ENCODE measurements around the gene WNT9B. TPM values are rescaled to one million over a fixed set of nuclear protein-coding genes. Genes with fewer than 3 reads are reported as not detected.

Gene WNT9B
- total RNA-seq, 1 experiment from 2014 or later, result not detected

DNA sequence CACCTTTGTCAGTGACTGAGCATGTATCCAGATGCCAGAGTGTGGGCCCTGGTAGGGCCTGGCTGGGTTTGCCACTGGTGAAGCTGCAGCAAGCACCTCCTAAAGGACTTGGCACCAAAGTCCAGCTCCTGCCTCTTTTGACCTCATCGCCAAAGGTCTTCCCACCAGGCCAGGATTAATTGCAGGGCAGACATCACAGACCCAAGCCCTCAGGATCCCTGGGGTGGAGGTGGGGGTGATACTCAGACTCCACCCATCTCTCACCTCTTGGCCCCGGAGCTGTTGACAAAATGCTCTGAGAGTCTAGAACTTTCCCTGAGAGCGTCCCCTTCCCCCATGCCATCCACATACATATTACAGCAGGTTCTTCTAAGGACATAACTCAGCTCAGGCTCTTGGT, 37.5 kb upstream of the WNT9B start:
- POLR2A ChIA-PET, result no interaction called here
- Histone ChIP-seq H3K9me3 (ENCODE audit: control insufficient read depth, insufficient read depth, low read depth, low read length) (no peaks in the 10 kb centered on the region), H3K27ac (ENCODE audit: low read length) (no peak overlapping the region), H3K27me3 (ENCODE audit: control insufficient read depth, insufficient read depth, low read length) (no peaks in the 10 kb centered on the region), H3K4me3 (ENCODE audit: low read depth in 2 of 2, low read length in 2 of 2) (no peak overlapping the region), H3K36me3 (ENCODE audit: control insufficient read depth, insufficient read depth, low read length) (no peaks in the 10 kb centered on the region), H3K4me1 (ENCODE audit: control insufficient read depth, insufficient read depth, low read length) (no peaks in the 10 kb centered on the region)
- intact Hi-C loops (cut with micrococcal nuclease; ENCODE audit: unreplicated experiment) (no loop called here), in situ Hi-C loops (cut with HindIII; ENCODE audit: low pct_unique_long_range_greater_than_20kb, low sequenced_read_pairs) (no loop called here)
- ATAC-seq (no peak), DNase-seq (ENCODE audit: low read depth, low spot score) (no peak)
- BruUV-seq (replicated peaks), result no TSS peak
- CTCF ChIA-PET, result no interaction called here
- TF ChIP-seq POLR2AphosphoS5 (IDR thresholded peaks at IDR 0.05; ENCODE audit: low read depth, low read length), result no peak
- no peak for TF ChIP-seq TCF7L2 (IDR thresholded peaks at IDR 0.05; ENCODE audit: low read depth, low read length)
- no peak for TF ChIP-seq REST (IDR thresholded peaks at IDR 0.05; ENCODE audit: insufficient read depth in 1 of 2, low read depth in 2 of 2, low read length in 1 of 2)
- TF ChIP-seq SIN3A (IDR thresholded peaks at IDR 0.05; ENCODE audit: borderline replicate concordance, insufficient read depth, low read depth, low read length), result no peak
- TF ChIP-seq, protein P1, sequence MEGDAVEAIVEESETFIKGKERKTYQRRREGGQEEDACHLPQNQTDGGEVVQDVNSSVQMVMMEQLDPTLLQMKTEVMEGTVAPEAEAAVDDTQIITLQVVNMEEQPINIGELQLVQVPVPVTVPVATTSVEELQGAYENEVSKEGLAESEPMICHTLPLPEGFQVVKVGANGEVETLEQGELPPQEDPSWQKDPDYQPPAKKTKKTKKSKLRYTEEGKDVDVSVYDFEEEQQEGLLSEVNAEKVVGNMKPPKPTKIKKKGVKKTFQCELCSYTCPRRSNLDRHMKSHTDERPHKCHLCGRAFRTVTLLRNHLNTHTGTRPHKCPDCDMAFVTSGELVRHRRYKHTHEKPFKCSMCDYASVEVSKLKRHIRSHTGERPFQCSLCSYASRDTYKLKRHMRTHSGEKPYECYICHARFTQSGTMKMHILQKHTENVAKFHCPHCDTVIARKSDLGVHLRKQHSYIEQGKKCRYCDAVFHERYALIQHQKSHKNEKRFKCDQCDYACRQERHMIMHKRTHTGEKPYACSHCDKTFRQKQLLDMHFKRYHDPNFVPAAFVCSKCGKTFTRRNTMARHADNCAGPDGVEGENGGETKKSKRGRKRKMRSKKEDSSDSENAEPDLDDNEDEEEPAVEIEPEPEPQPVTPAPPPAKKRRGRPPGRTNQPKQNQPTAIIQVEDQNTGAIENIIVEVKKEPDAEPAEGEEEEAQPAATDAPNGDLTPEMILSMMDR (IDR thresholded peaks at IDR 0.05), result no peak

- Histone ChIP-seq H3K27me3 (ENCODE audit: control insufficient read depth, insufficient read depth, low read length) (no peaks in the 10 kb centered on the region), H3K36me3 (ENCODE audit: control insufficient read depth, insufficient read depth, low read length) (no peaks in the 10 kb centered on the region), H3K27ac (ENCODE audit: low read length) (no peak overlapping the region), H3K9me3 (ENCODE audit: control insufficient read depth, insufficient read depth, low read depth, low read length) (no peaks in the 10 kb centered on the region), H3K4me3 (ENCODE audit: low read depth in 2 of 2, low read length in 2 of 2) (no peak overlapping the region), H3K4me1 (ENCODE audit: control insufficient read depth, insufficient read depth, low read length) (no peaks in the 10 kb centered on the region)
- TF ChIP-seq, protein P1 (IDR thresholded peaks at IDR 0.05), result no peak
- TF ChIP-seq POLR2AphosphoS5 (IDR thresholded peaks at IDR 0.05; ENCODE audit: low read depth, low read length) (no peak), SIN3A (IDR thresholded peaks at IDR 0.05; ENCODE audit: borderline replicate concordance, insufficient read depth, low read depth, low read length) (no peak), TCF7L2 (IDR thresholded peaks at IDR 0.05; ENCODE audit: low read depth, low read length) (no peak), REST (IDR thresholded peaks at IDR 0.05; ENCODE audit: insufficient read depth in 1 of 2, low read depth in 2 of 2, low read length in 1 of 2) (no peak)
- ATAC-seq (no peak), DNase-seq (ENCODE audit: low read depth, low spot score) (no peak)
- ChIA-PET CTCF (no interaction called here), POLR2A (no interaction called here)
- BruUV-seq (replicated peaks), result no TSS peak
- intact Hi-C loops (cut with micrococcal nuclease; ENCODE audit: unreplicated experiment), result no loop called here
- in situ Hi-C loops (cut with HindIII; ENCODE audit: low pct_unique_long_range_greater_than_20kb, low sequenced_read_pairs), result no loop called here
Measured at GRCh38 chr17:46814446-46814845, 36.9 kb upstream of the WNT9B start.

Measured in Panc1 (cell line).